ENCODE results near the gene CBFA2T2. TPM values are rescaled to one million over a fixed set of nuclear protein-coding genes. Genes with fewer than 3 reads are reported as not detected.

CBFA2T2 gene
- total and polyA plus RNA-seq, 2 donors from 2014 or later, result 5.5 to 17.3 TPM

GRCh38 chr20:33686100-33686983 lies 196.4 kb downstream of the CBFA2T2 start, which contains the start of gene E2F1:
Gene E2F1 (minus strand): TSS chr20:33686385. CDS start chr20:33686264, 121 bp downstream.
- DNase-seq, result peak; percentile 96 to 98 (median 97)
- H3K9me3 ChIP-seq (ENCODE audit: control insufficient read depth in 2 of 3, insufficient read depth in 1 of 3, low read length in 3 of 3), result no peaks in the 10 kb centered on the region
- peaks cover 0 to 6% (median 0%) of the 10 kb centered on the region in 3 donors for H3K4me1 ChIP-seq (ENCODE audit: control insufficient read depth in 2 of 3, insufficient read depth in 2 of 3, low read depth in 1 of 3, low read length in 3 of 3)
- H3K36me3 ChIP-seq (ENCODE audit: control insufficient read depth in 2 of 3, insufficient read depth in 3 of 3, low read length in 3 of 3), result no peaks in the 10 kb centered on the region
- intact Hi-C loops (cut with DNase I), result no loop called here
- peak within 1 kb of the TSS; percentile 47 to 79 (median 64) for H3K4me3 ChIP-seq (ENCODE audit: low read length in 3 of 3)
- peak; percentile 42 for TF ChIP-seq CTCF (IDR thresholded peaks at IDR 0.05; ENCODE audit: borderline replicate concordance, extremely low read depth, insufficient read depth)
- peak within 1 kb of the TSS in 1 of 3 donors; percentile 51 for H3K9ac ChIP-seq (ENCODE audit: low read length in 3 of 3)
- no peak for FAIRE-seq
- H3K27ac ChIP-seq (ENCODE audit: low read depth in 2 of 2, low read length in 2 of 2), result peak within 1 kb of the TSS in 1 of 2 donors; percentile 64
- H3K27me3 ChIP-seq (ENCODE audit: control insufficient read depth, insufficient read depth, low read length), result no peaks in the 10 kb centered on the region

GRCh38 chr20:33686984-33687366 lies 197.1 kb downstream of the CBFA2T2 start:
- H3K27ac ChIP-seq (ENCODE audit: low read depth in 2 of 2, low read length in 2 of 2), result peak overlapping the region in 1 of 2 donors; percentile 64
- H3K4me3 ChIP-seq (ENCODE audit: low read length in 3 of 3), result peak overlapping the region; percentile 47 to 79 (median 64)
- peaks cover 0 to 6% (median 0%) of the 10 kb centered on the region in 3 donors for H3K4me1 ChIP-seq (ENCODE audit: control insufficient read depth in 2 of 3, insufficient read depth in 2 of 3, low read depth in 1 of 3, low read length in 3 of 3)
- H3K9me3 ChIP-seq (ENCODE audit: control insufficient read depth in 2 of 3, insufficient read depth in 1 of 3, low read length in 3 of 3), result no peaks in the 10 kb centered on the region
- intact Hi-C loops (cut with DNase I), result no loop called here
- H3K36me3 ChIP-seq (ENCODE audit: control insufficient read depth in 2 of 3, insufficient read depth in 3 of 3, low read length in 3 of 3), result no peaks in the 10 kb centered on the region
- no peaks in the 10 kb centered on the region for H3K27me3 ChIP-seq (ENCODE audit: control insufficient read depth, insufficient read depth, low read length)
- FAIRE-seq (no peak), DNase-seq (no peak)
- no peak overlapping the region for H3K9ac ChIP-seq (ENCODE audit: low read length in 3 of 3)
- TF ChIP-seq CTCF (IDR thresholded peaks at IDR 0.05; ENCODE audit: borderline replicate concordance, extremely low read depth, insufficient read depth), result no peak

- Histone ChIP-seq H3K36me3 (ENCODE audit: control insufficient read depth in 2 of 3, insufficient read depth in 3 of 3, low read length in 3 of 3) (no peaks in the 10 kb centered on the region), H3K9me3 (ENCODE audit: control insufficient read depth in 2 of 3, insufficient read depth in 1 of 3, low read length in 3 of 3) (no peaks in the 10 kb centered on the region), H3K27ac (ENCODE audit: low read depth in 2 of 2, low read length in 2 of 2) (no peak overlapping the region), H3K9ac (ENCODE audit: low read length in 3 of 3) (no peak overlapping the region), H3K4me1 (ENCODE audit: control insufficient read depth in 2 of 3, insufficient read depth in 2 of 3, low read depth in 1 of 3, low read length in 3 of 3) (peaks cover 0 to 6% (median 0%) of the 10 kb centered on the region in 3 donors), H3K27me3 (ENCODE audit: control insufficient read depth, insufficient read depth, low read length) (no peaks in the 10 kb centered on the region), H3K4me3 (ENCODE audit: low read length in 3 of 3) (no peak overlapping the region)
- intact Hi-C loops (cut with DNase I), result no loop called here
- DNase-seq (no peak), FAIRE-seq (no peak)
- no peak for TF ChIP-seq CTCF (IDR thresholded peaks at IDR 0.05; ENCODE audit: borderline replicate concordance, extremely low read depth, insufficient read depth)
These were observed 197.5 kb downstream of the CBFA2T2 start for GRCh38 chr20:33687370-33687915.

Data from kidney (tissue), 14 donors.